HUES48 (cell line): Measurements from ENCODE around the gene CLDN4.
A peak's percentile ranks its signal among the peaks of the same experiment; 100 is the strongest.

Source experiments
- H3K27ac ChIP-seq: one replicate; pipeline ENCODE4 v1.7.0; 2013; ENCODE audit warnings: low read depth, low read length, inconsistent platforms
- H3K27me3 ChIP-seq: 2 replicates; pipeline ENCODE4 v1.6.1; 2013; ENCODE audit warnings: mild to moderate bottlenecking, low read length; ENCODE audit not compliant: control insufficient read depth, insufficient read depth
- H3K36me3 ChIP-seq: 2 replicates; pipeline ENCODE4 v1.6.1; 2013; ENCODE audit warnings: low read length; ENCODE audit not compliant: control insufficient read depth, insufficient read depth
- H3K4me1 ChIP-seq: 2 replicates; pipeline ENCODE4 v1.6.1; 2013; ENCODE audit warnings: mild to moderate bottlenecking, low read length; ENCODE audit not compliant: control insufficient read depth, insufficient read depth
- H3K4me3 ChIP-seq: 2 replicates; pipeline ENCODE4 v1.5.1; 2013; ENCODE audit warnings: mild to moderate bottlenecking, low read depth, low read length
- H3K9ac ChIP-seq: 2 replicates; pipeline ENCODE4 v1.6.1; 2013; ENCODE audit warnings: mild to moderate bottlenecking, low read depth, low read length, moderate library complexity
- H3K9me3 ChIP-seq: 2 replicates; pipeline ENCODE4 v1.6.1; 2013; ENCODE audit warnings: low read length; ENCODE audit not compliant: control insufficient read depth, insufficient read depth

Gene CLDN4

DNA sequence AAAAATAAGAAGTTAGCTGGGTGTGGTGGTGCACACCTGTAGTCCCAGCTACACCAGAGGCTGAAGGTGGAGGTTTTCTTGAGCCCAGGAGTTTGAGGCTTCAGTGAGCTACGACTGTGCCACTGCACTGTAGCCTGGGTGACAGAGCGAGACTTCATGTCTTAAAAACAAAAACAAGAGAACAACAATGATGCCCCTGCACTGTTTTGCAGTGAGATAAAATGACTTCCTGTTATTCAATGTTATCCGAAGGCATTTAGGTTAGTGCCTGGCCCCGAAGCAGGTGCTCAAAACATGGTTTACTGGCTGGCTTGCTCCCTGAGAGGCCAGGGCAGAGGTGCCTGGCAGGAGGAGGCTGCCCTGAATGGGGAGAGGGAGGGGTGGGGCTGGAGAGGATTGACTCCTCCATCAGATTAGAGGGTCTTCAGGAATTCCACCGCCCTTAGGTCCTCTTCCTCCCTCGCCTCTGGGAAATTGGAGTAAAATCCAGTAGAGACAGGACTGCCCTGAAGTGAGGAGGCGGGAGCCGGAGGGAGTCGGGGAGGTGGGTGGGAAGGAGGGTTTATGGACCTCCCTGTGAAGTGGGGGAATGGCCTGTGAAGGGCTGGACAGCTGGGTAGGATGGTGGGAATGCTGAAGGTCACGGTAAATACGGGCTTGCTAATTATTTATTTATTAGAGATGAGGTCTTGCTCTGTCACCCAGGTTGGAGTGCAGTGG is 6.8 kb upstream of the CLDN4 start:
- Histone ChIP-seq H3K4me3 (no peak overlapping the region), H3K27me3 (no peaks in the 10 kb centered on the region; the same call in 1 of the 2 replicates), H3K9ac (no peak overlapping the region), H3K4me1 (peaks cover 16% of the 10 kb centered on the region; the same call in 1 of the 2 replicates), H3K9me3 (no peaks in the 10 kb centered on the region), H3K36me3 (no peaks in the 10 kb centered on the region), H3K27ac (no peak overlapping the region)

- no peak overlapping the region for H3K9ac ChIP-seq
- no peaks in the 10 kb centered on the region for H3K9me3 ChIP-seq
- H3K4me3 ChIP-seq, result no peak overlapping the region
- no peak overlapping the region for H3K27ac ChIP-seq
- no peaks in the 10 kb centered on the region for H3K36me3 ChIP-seq
- H3K27me3 ChIP-seq, result no peaks in the 10 kb centered on the region; the same call in 1 of the 2 replicates
- H3K4me1 ChIP-seq, result peaks cover 20% of the 10 kb centered on the region; the same call in 1 of the 2 replicates
Observed at GRCh38 chr7:73824986-73825385, 5.8 kb upstream of the CLDN4 start.

DNA sequence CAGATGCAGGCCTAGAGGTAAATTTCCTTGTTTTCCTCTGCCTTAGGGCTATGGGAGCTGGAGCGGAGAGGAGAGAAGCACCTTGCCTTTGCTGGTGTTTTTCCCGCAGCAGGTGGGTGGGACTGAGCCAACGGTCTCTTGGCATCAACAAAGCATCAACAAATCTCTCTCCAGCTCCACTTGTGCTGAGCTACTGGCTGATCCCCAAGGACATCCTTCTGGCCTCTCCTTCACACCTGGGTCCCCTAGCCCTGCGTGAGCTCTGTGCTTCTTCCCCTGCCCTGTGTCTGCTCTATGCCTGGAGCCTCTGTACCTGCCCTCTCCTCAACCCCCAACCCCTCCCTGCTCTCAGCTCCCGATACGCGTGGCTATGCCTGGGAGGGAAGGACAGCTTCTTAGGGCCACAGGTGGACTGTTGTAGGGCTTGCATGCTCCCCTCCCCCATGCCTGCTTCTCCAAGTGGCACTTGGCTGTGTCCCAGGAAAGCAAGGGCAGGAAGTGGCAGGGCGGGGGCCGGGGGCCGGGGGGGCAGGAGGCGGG is 3.2 kb upstream of the CLDN4 start:
- peaks cover 44% of the 10 kb centered on the region for H3K4me1 ChIP-seq

GRCh38 chr7:73828107-73828803 is 2.5 kb upstream of the CLDN4 start:
- no peak overlapping the region for H3K9ac ChIP-seq
- H3K27me3 ChIP-seq, result no peaks in the 10 kb centered on the region
- no peak overlapping the region for H3K4me3 ChIP-seq
- H3K4me1 ChIP-seq, result peaks cover 46% of the 10 kb centered on the region
- no peak overlapping the region for H3K27ac ChIP-seq
- no peaks in the 10 kb centered on the region for H3K36me3 ChIP-seq
- no peaks in the 10 kb centered on the region for H3K9me3 ChIP-seq

More for the DNA sequence above, 3.2 kb upstream of the CLDN4 start:
- Histone ChIP-seq H3K9ac (no peak overlapping the region), H3K36me3 (no peaks in the 10 kb centered on the region), H3K27me3 (no peaks in the 10 kb centered on the region; the same call in 1 of the 2 replicates), H3K9me3 (no peaks in the 10 kb centered on the region), H3K27ac (no peak overlapping the region), H3K4me3 (no peak overlapping the region)

DNA sequence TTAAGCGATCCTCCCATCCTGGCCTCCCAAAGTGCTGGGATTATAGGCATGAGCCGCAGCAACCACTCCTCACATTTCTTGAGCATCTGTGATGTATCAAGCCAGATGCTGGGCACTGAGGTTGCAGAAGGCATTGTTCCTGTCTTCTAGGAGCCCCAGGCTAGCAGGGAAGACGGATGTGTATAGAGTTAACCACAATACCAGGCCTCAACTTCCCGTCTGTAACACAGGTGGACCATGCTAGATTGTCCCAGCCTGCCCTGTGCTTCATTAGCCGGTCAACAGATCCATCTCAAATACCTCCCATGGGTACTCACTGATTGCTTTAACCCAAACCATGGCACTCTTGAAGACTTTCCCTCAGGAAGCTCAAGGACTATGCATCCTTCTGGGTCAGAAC is 1.8 kb upstream of the CLDN4 start:
- Histone ChIP-seq H3K4me3 (no peak overlapping the region), H3K9me3 (no peaks in the 10 kb centered on the region), H3K27me3 (no peaks in the 10 kb centered on the region), H3K9ac (no peak overlapping the region), H3K36me3 (no peaks in the 10 kb centered on the region), H3K4me1 (peaks cover 52% of the 10 kb centered on the region), H3K27ac (no peak overlapping the region)

- Histone ChIP-seq H3K27me3 (no peaks in the 10 kb centered on the region), H3K27ac (peak overlapping the region; percentile 22), H3K4me3 (no peak overlapping the region), H3K4me1 (peaks cover 52% of the 10 kb centered on the region), H3K9me3 (no peaks in the 10 kb centered on the region), H3K9ac (no peak overlapping the region), H3K36me3 (no peaks in the 10 kb centered on the region)
Observed at GRCh38 chr7:73829505-73829904, 1.3 kb upstream of the CLDN4 start.

DNA sequence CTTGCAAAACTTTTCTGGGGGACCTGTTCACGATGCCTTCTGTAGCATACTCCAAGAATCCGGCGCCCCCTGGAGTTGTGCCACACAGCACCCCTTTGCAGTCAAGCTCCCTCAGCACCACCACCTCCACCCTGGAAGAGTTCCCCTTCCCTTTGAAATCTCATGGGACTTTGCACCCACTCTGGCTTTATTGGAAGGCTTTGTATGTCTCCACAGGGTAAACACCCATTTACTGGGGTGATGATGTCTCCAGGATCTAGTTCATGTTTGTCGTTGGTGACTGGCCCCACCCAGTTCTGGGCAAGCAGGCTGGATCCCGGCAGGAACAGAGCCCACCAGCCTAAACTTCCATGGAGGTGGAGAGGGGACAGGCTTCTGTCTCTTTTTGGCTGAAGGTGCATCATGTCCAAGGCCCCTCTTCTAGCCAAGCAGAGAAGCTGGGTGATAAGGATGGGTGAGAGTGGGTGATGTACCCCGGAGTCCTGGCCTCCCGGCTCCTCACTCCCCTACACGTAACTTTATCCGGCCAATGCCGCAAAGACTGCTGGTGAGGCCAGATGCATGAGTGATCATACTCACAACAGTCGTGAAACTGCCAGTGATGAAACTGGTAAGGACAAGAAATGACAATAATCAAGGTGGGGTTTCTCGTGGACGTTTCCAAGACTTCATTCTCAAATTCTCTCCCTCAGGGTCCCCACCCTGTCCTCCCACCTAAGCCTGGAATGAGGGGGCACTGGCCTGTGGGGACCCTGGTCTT is 695 bp upstream of the CLDN4 start:
- Histone ChIP-seq H3K27me3 (no peaks in the 10 kb centered on the region), H3K4me3 (no peak overlapping the region), H3K27ac (peak overlapping the region; percentile 74), H3K9ac (no peak overlapping the region), H3K4me1 (peaks cover 52% of the 10 kb centered on the region), H3K36me3 (no peaks in the 10 kb centered on the region), H3K9me3 (no peaks in the 10 kb centered on the region)

GRCh38 chr7:73831584-73831833 is 713 bp downstream of the CLDN4 start:
- Histone ChIP-seq H3K4me1 (peaks cover 52% of the 10 kb centered on the region), H3K4me3 (no peak overlapping the region), H3K27ac (peak overlapping the region; percentile 65), H3K9ac (no peak overlapping the region), H3K36me3 (no peaks in the 10 kb centered on the region), H3K27me3 (no peaks in the 10 kb centered on the region), H3K9me3 (no peaks in the 10 kb centered on the region)

- Histone ChIP-seq H3K4me1 (peaks cover 52% of the 10 kb centered on the region), H3K9ac (0 out of 2 replicates have a peak overlapping the region, but pooled peaks have one; percentile 49), H3K36me3 (no peaks in the 10 kb centered on the region), H3K27me3 (no peaks in the 10 kb centered on the region), H3K9me3 (no peaks in the 10 kb centered on the region), H3K27ac (peak overlapping the region; percentile 65), H3K4me3 (peak overlapping the region; percentile 46; the same call in 1 of the 2 replicates)
Observed at GRCh38 chr7:73831834-73832651, 1.2 kb downstream of the CLDN4 start.

- H3K9me3 ChIP-seq, result no peaks in the 10 kb centered on the region
- H3K9ac ChIP-seq, result no peak overlapping the region
- no peaks in the 10 kb centered on the region for H3K27me3 ChIP-seq
- no peaks in the 10 kb centered on the region for H3K36me3 ChIP-seq
- no peak overlapping the region for H3K27ac ChIP-seq
- no peak overlapping the region for H3K4me3 ChIP-seq
- peaks cover 45% of the 10 kb centered on the region for H3K4me1 ChIP-seq
Observed at GRCh38 chr7:73832806-73833205, 2.0 kb downstream of the CLDN4 start.
